GM23248 (cell line): ENCODE data around the gene R3HDM2. TPM values are rescaled to one million over a fixed set of nuclear protein-coding genes. Genes with fewer than 3 reads are reported as not detected.
"Not testable (repeated sequence)": the region's sequence is repeated elsewhere in the genome, so short reads cannot be mapped to it uniquely, and the experiment has no call there.

Source experiments
- DNase-seq: peaks from one replicate; pipeline ENCODE4 v3.0.0-alpha.2; 2015
- H2AFZ ChIP-seq: fragments of 200-600 bp; sonication (generic); 2 replicates; pipeline ENCODE4 v1.6.1; 2016; ENCODE audit warnings: antibody characterized with exemption
- H3F3A ChIP-seq: fragments of 200-600 bp; sonication (generic); 2 replicates; pipeline ENCODE4 v1.6.1; 2016; ENCODE audit warnings: mild to moderate bottlenecking, antibody characterized with exemption, mixed run types; ENCODE audit not compliant: insufficient read depth
- H3K27ac ChIP-seq: fragments of 200-600 bp; sonication (generic); 2 replicates; pipeline ENCODE4 v1.5.1; 2016; ENCODE audit warnings: mild to moderate bottlenecking
- H3K27me3 ChIP-seq: fragments of 200-600 bp; sonication (generic); replicated peaks from 2 replicates; pipeline ENCODE4 v1.6.1; 2016; ENCODE audit warnings: mild to moderate bottlenecking; ENCODE audit not compliant: insufficient read depth
- H3K36me3 ChIP-seq: fragments of 200-600 bp; sonication (generic); 2 replicates; pipeline ENCODE4 v1.6.1; 2016; ENCODE audit warnings: low read depth, mild to moderate bottlenecking
- H3K4me1 ChIP-seq: fragments of 200-600 bp; sonication (generic); 2 replicates; pipeline ENCODE4 v1.6.1; 2016; ENCODE audit warnings: mild to moderate bottlenecking; ENCODE audit not compliant: insufficient read depth
- H3K4me2 ChIP-seq: fragments of 200-600 bp; sonication (generic); one replicate; pipeline ENCODE4 v1.6.1; 2016; ENCODE audit warnings: mild to moderate bottlenecking; ENCODE audit not compliant: unreplicated experiment
- H3K4me3 ChIP-seq: fragments of 200-600 bp; sonication (generic); 2 replicates; pipeline ENCODE4 v1.5.1; 2016; ENCODE audit warnings: mild to moderate bottlenecking
- H3K79me2 ChIP-seq: fragments of 200-600 bp; sonication (generic); 2 replicates; pipeline ENCODE4 v1.6.1; 2016; ENCODE audit warnings: mild to moderate bottlenecking; ENCODE audit not compliant: insufficient read depth
- H3K9ac ChIP-seq: fragments of 200-600 bp; sonication (generic); 2 replicates; pipeline ENCODE4 v1.6.1; 2016; ENCODE audit warnings: mild to moderate bottlenecking
- H3K9me2 ChIP-seq: fragments of 200-600 bp; sonication (generic); 2 replicates; pipeline ENCODE4 v1.6.1; 2016; ENCODE audit warnings: mixed run types, mild to moderate bottlenecking, moderate library complexity; ENCODE audit not compliant: insufficient read depth
- H3K9me3 ChIP-seq: fragments of 200-600 bp; sonication (generic); one replicate; pipeline ENCODE4 v1.6.1; 2017; ENCODE audit warnings: low read depth
- H4K20me1 ChIP-seq: fragments of 200-600 bp; sonication (generic); 2 replicates; pipeline ENCODE4 v1.6.0; 2016; ENCODE audit not compliant: insufficient read depth
- EZH2 ChIP-seq: fragments of 200-600 bp; sonication (generic); IDR thresholded peaks from 2 replicates; pipeline ENCODE4 v1.6.1; 2018; ENCODE audit warnings: antibody characterized with exemption, mild to moderate bottlenecking; ENCODE audit not compliant: insufficient read depth, poor library complexity, severe bottlenecking
- EZH2phosphoT487 ChIP-seq: fragments of 200-600 bp; sonication (generic); IDR thresholded peaks from 2 replicates; pipeline ENCODE4 v1.6.1; 2018; ENCODE audit warnings: antibody characterized with exemption, moderate library complexity, mild to moderate bottlenecking, low read depth; ENCODE audit not compliant: insufficient read depth
- WGBS, 2 experiments: methylation state at CpG; one replicate each; pipeline ENCODE4 v1.1.6; 2015 to 2017; ENCODE audit warnings: low lambda C conversion rate in 2 of 2, low coverage in 1 of 2; ENCODE audit errors: missing lambda C conversion rate in 2 of 2; 5-methylcytosine and 5-hydroxymethylcytosine counted together
- in situ Hi-C: fragments of 300-500 bp; cut with MboI; formaldehyde crosslinking; loops from 2 replicates; pipeline ENCODE4 v1.15.0; 2020
- polyA plus RNA-seq: library from polyadenylated mRNA; unstranded; fragments of >200 nt; fragmentation: Nextera tagmentation; extraction: Ambion mirVana; gene quantifications from 2 replicates; pipeline ENCODE4 v1.2.1, GENCODE V29; 2016
- total RNA-seq: library from RNA; depleted of rRNA; stranded (reverse); fragments of >200 nt; shearing (Covaris generic); gene quantifications from 2 replicates; pipeline ENCODE4 v1.2.3, GENCODE V29; 2014

R3HDM2 gene
- total and polyA plus RNA-seq, 2 experiments from 2014 or later, result 16.9 to 17.0 TPM

GRCh38 chr12:57446292-57446960 is 15.6 kb upstream of the R3HDM2 start:
- Histone ChIP-seq H3K9ac (no peak overlapping the region), H4K20me1 (no peaks in the 10 kb centered on the region), H3K9me2 (no peaks in the 10 kb centered on the region), H3K27ac (no peak overlapping the region), H3K79me2 (no peaks in the 10 kb centered on the region), H3K9me3 (no peaks in the 10 kb centered on the region), H3K36me3 (no peaks in the 10 kb centered on the region), H2AFZ (no peak overlapping the region), H3K4me1 (peaks cover 9% of the 10 kb centered on the region), H3F3A (no peaks in the 10 kb centered on the region; the same call in 1 of the 2 replicates), H3K4me3 (no peak overlapping the region), H3K4me2 (no peak overlapping the region), H3K27me3 (no peaks in the 10 kb centered on the region)
- WGBS, 2 experiments, result 78 to 85% methylated on average over 6 of the region's 6 CpGs
- no peak for TF ChIP-seq EZH2phosphoT487
- no peak for TF ChIP-seq EZH2
- no peak for DNase-seq
- in situ Hi-C loops, result loop anchor here (10.0 kb wide), 1 partner anchor 132 kb away; no protein-coding TSS in a partner anchor

GRCh38 chr12:57444744-57445143 is 13.9 kb upstream of the R3HDM2 start:
- Histone ChIP-seq H3K27ac (no peak overlapping the region), H3K9ac (no peak overlapping the region), H4K20me1 (no peaks in the 10 kb centered on the region), H3K9me3 (no peaks in the 10 kb centered on the region), H3K36me3 (no peaks in the 10 kb centered on the region), H3K27me3 (no peaks in the 10 kb centered on the region), H3K79me2 (no peaks in the 10 kb centered on the region), H3F3A (no peaks in the 10 kb centered on the region), H3K9me2 (no peaks in the 10 kb centered on the region), H3K4me2 (no peak overlapping the region), H3K4me3 (no peak overlapping the region), H2AFZ (no peak overlapping the region), H3K4me1 (no peaks in the 10 kb centered on the region)
- in situ Hi-C loops, result loop anchor here (10.0 kb wide), 1 partner anchor 130 kb away; no protein-coding TSS in a partner anchor
- TF ChIP-seq EZH2 (no peak), EZH2phosphoT487 (no peak)
- WGBS, 2 experiments, result 79 to 84% methylated on average over 5 of the region's 5 CpGs
- no peak for DNase-seq

GRCh38 chr12:57444337-57444736 is 13.5 kb upstream of the R3HDM2 start:
- WGBS, 2 experiments, result 72 to 76% methylated on average over 6 of the region's 6 CpGs

GRCh38 chr12:57441846-57442427 is 11.1 kb upstream of the R3HDM2 start:
- WGBS, 2 experiments, result 0% methylated on average over 1 of the region's 1 CpG
- Histone ChIP-seq H3K27ac (no peak overlapping the region), H3K9me3 (no peaks in the 10 kb centered on the region), H3K4me3 (no peak overlapping the region), H3K4me1 (no peaks in the 10 kb centered on the region), H3K79me2 (no peaks in the 10 kb centered on the region), H3K27me3 (no peaks in the 10 kb centered on the region), H4K20me1 (no peaks in the 10 kb centered on the region), H3F3A (no peaks in the 10 kb centered on the region), H3K9me2 (no peaks in the 10 kb centered on the region), H3K36me3 (no peaks in the 10 kb centered on the region), H2AFZ (no peak overlapping the region), H3K4me2 (no peak overlapping the region), H3K9ac (no peak overlapping the region)
- no peak for DNase-seq
- TF ChIP-seq EZH2 (no peak), EZH2phosphoT487 (no peak)
- in situ Hi-C loops, result loop anchor here (10.0 kb wide), 1 partner anchor 127 kb away; no protein-coding TSS in a partner anchor

More at GRCh38 chr12:57444337-57444736, 13.5 kb upstream of the R3HDM2 start:
- H2AFZ ChIP-seq, DNase-seq, H3K4me3 ChIP-seq, H3F3A ChIP-seq, H3K4me1 ChIP-seq, H4K20me1 ChIP-seq, H3K27me3 ChIP-seq, H3K79me2 ChIP-seq, H3K9me3 ChIP-seq, H3K9ac ChIP-seq, H3K9me2 ChIP-seq, H3K36me3 ChIP-seq, H3K4me2 ChIP-seq, H3K27ac ChIP-seq: not testable (repeated sequence)
- in situ Hi-C loops, result loop anchor here (10.0 kb wide), 1 partner anchor 130 kb away; no protein-coding TSS in a partner anchor

- WGBS, 2 experiments, result 41 to 47% methylated on average over 2 of the region's 2 CpGs
- H3K27me3 ChIP-seq, H3K79me2 ChIP-seq, H2AFZ ChIP-seq, H3K4me3 ChIP-seq, H3F3A ChIP-seq, H3K27ac ChIP-seq, H3K36me3 ChIP-seq, H3K9me3 ChIP-seq, H3K4me2 ChIP-seq, DNase-seq, H4K20me1 ChIP-seq, H3K4me1 ChIP-seq, H3K9me2 ChIP-seq, H3K9ac ChIP-seq: not testable (repeated sequence)
- in situ Hi-C loops, result loop anchor here (10.0 kb wide), 1 partner anchor 127 kb away; no protein-coding TSS in a partner anchor
Measured at GRCh38 chr12:57441393-57441792, 10.6 kb upstream of the R3HDM2 start.
